Kidney (tissue), 14 donors: ENCODE results near the gene CETN2. TPM values are rescaled to one million over a fixed set of nuclear protein-coding genes. Genes with fewer than 3 reads are reported as not detected.

ENCODE experiments used
- DNase-seq, 5 donors: peaks; one replicate each; pipeline ENCODE4 v3.0.0-alpha.2; 2013 to 2020
- FAIRE-seq: peaks from 2 replicates; lab custom pipeline; 2012; peaks lifted over from hg19 to GRCh38; lab: Jason Lieb, UNC
- H3K27ac ChIP-seq, 2 donors: one replicate each; pipeline ENCODE4 v1.7.0; 2013; ENCODE audit warnings: low read depth in 2 of 2, low read length in 2 of 2, inconsistent platforms in 1 of 2
- H3K27me3 ChIP-seq: one replicate; pipeline ENCODE4 v1.7.1; 2013; ENCODE audit warnings: low read length, inconsistent platforms; ENCODE audit not compliant: control insufficient read depth, insufficient read depth
- H3K36me3 ChIP-seq, 3 donors: one replicate each; pipeline versions ENCODE4 v1.7.0 to v1.7.1; 2013; ENCODE audit warnings: low read length in 3 of 3, control low read depth in 1 of 3, inconsistent platforms in 1 of 3; ENCODE audit not compliant: insufficient read depth in 3 of 3, control insufficient read depth in 2 of 3
- H3K4me1 ChIP-seq, 3 donors: one replicate each; pipeline versions ENCODE4 v1.7.0 to v1.7.1; 2013; ENCODE audit warnings: low read length in 3 of 3, inconsistent platforms in 1 of 3, low read depth in 1 of 3; ENCODE audit not compliant: control insufficient read depth in 2 of 3, insufficient read depth in 2 of 3
- H3K4me3 ChIP-seq, 3 donors: one replicate each; pipeline versions ENCODE4 v1.7.0 to v1.8.1; 2013; ENCODE audit warnings: low read length in 3 of 3, control low read depth in 1 of 3, inconsistent platforms in 1 of 3
- H3K9ac ChIP-seq, 3 donors: one replicate each; pipeline versions ENCODE4 v1.7.0 to v1.7.1; 2013; ENCODE audit warnings: low read length in 3 of 3, control low read depth in 1 of 3, inconsistent platforms in 1 of 3
- H3K9me3 ChIP-seq, 3 donors: one replicate each; pipeline versions ENCODE4 v1.7.0 to v1.7.1; 2013; ENCODE audit warnings: low read length in 3 of 3, control low read depth in 1 of 3, inconsistent platforms in 1 of 3; ENCODE audit not compliant: control insufficient read depth in 2 of 3, insufficient read depth in 1 of 3
- intact Hi-C: fragments of 100-400 bp; cut with DNase I; formaldehyde crosslinking; loops from one replicate; pipeline ENCODE4 v1.11.1; 2022
- polyA plus RNA-seq: library from polyadenylated mRNA; stranded (reverse); fragments of 350-450 nt; fragmentation: Illumina TruSeq; extraction: RNeasy Lipid Tissue Mini Kit (QIAGEN cat#74804); gene quantifications from one replicate; pipeline ENCODE4 v1.2.3, GENCODE V29; 2014; ENCODE audit warnings: low read depth, low replicate concordance; ENCODE audit not compliant: insufficient read depth
- total RNA-seq: library from RNA; stranded (reverse); fragmentation: NEBNext Ultra II Directional; extraction: Animal tissue kit (Norgen Biotek cat#: 25700); gene quantifications from one replicate; pipeline ENCODE4 v1.2.1, GENCODE V29; 2021
- TF ChIP-seq, protein P1 (sequence below): IDR thresholded peaks from 3 replicates; pipeline ENCODE4 v1.5.1; 2012; ENCODE audit warnings: mild to moderate bottlenecking, moderate library complexity, borderline replicate concordance; ENCODE audit not compliant: insufficient read depth; ENCODE audit errors: extremely low read depth
- donor health status: control.
- donor health status: control.
- donor health status: control.
- donor health status: control.
- donor health status: control.
- donor health status: DM: yes; HTN: yes; CAD: no.
- donor health status: Normal renal cell carcinoma (clear cell type).

CETN2 gene
- total and polyA plus RNA-seq, 2 donors from 2014 or later, result 66.4 to 121 TPM

DNA sequence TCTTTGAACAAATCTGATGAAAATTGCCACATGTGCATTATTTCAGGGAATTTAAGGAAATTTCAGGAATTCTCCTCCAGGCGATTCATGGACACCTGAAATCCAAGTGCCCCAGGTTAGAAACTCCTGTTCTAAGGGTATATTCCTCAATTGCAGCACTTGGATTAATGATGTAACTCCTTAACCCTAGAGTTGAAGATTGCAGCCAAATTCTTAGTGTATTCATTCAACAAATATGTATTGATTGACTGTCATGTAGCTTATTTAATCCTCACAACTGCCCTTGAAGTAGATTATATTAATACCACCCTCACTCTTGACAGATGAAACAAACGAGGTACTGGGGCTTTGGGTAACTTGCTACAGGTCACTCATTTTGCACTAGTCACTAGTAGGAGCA is 11.3 kb downstream of the CETN2 start:
- intact Hi-C loops, result no loop called here
- no peaks in the 10 kb centered on the region for H3K27me3 ChIP-seq
- no peak overlapping the region for H3K4me3 ChIP-seq
- no peaks in the 10 kb centered on the region for H3K9me3 ChIP-seq
- TF ChIP-seq, protein P1, sequence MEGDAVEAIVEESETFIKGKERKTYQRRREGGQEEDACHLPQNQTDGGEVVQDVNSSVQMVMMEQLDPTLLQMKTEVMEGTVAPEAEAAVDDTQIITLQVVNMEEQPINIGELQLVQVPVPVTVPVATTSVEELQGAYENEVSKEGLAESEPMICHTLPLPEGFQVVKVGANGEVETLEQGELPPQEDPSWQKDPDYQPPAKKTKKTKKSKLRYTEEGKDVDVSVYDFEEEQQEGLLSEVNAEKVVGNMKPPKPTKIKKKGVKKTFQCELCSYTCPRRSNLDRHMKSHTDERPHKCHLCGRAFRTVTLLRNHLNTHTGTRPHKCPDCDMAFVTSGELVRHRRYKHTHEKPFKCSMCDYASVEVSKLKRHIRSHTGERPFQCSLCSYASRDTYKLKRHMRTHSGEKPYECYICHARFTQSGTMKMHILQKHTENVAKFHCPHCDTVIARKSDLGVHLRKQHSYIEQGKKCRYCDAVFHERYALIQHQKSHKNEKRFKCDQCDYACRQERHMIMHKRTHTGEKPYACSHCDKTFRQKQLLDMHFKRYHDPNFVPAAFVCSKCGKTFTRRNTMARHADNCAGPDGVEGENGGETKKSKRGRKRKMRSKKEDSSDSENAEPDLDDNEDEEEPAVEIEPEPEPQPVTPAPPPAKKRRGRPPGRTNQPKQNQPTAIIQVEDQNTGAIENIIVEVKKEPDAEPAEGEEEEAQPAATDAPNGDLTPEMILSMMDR, result no peak
- no peak for DNase-seq
- H3K36me3 ChIP-seq, result no peaks in the 10 kb centered on the region
- no peak overlapping the region for H3K9ac ChIP-seq
- FAIRE-seq, result no peak
- H3K4me1 ChIP-seq, result no peaks in the 10 kb centered on the region
- no peak overlapping the region for H3K27ac ChIP-seq

GRCh38 chrX:152818356-152818755 is 12.2 kb downstream of the CETN2 start:
- TF ChIP-seq, protein P1, result no peak
- DNase-seq, result no peak
- H3K4me3 ChIP-seq, result no peak overlapping the region
- H3K9me3 ChIP-seq, result no peaks in the 10 kb centered on the region
- H3K4me1 ChIP-seq, result no peaks in the 10 kb centered on the region
- H3K36me3 ChIP-seq, result no peaks in the 10 kb centered on the region
- no peaks in the 10 kb centered on the region for H3K27me3 ChIP-seq
- H3K9ac ChIP-seq, result no peak overlapping the region
- no peak overlapping the region for H3K27ac ChIP-seq
- FAIRE-seq, result no peak
- intact Hi-C loops, result no loop called here

DNA sequence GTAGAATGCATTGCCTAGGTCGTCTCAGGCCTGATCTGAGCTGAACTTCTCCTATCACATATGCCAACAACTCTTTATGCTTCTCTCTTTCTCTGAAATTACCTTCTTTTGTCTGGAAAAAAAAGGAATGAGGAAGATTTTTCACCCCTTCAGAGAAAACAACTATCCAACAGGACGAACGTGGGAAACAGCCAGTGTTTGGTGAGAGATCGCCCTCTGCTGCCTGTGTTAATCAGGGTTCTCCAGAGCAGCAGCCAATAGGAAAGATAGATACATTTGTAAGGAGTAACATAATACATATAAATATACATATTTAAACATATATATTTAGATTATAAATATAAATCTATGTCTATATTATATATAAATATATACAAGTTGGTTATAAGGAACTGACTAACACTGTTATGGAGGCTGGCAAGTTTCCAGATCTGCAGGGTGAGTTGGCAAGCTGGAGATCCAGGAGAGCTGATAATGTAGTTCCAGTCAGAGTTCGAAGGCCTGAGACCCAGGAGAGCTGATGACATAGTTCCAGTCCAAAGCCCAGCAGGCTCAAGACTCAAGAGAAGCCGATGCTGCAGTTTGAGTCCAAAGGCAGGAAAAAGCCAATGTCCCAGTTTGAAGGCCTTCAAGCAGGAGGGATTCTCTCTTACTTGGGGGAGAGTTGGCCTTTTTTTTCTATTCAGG is 13.3 kb downstream of the CETN2 start:
- DNase-seq, result peak in 2 of 5 donors; percentile 41 to 55
- peak; percentile 85 for FAIRE-seq
- TF ChIP-seq, protein P1, result peak; percentile 35

DNA sequence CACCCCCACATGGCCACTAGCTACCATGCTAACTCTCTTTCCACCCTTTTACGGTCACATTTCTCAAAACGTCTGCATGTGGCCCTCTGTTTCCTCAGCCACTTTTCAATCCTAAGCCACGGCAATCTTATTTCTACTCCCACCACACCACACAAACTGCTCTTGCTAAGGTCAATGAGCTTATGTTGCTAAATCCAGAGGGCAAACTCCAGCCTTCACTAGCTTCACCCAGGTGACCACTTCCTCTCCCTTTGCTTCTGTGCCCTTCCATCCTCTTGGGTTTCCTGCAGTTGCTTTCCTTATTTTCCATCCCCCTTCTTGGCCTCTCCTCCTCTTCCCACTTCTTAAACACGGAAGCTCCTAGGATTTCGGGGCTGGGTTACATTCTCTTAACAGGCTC is 16.5 kb downstream of the CETN2 start:
- Histone ChIP-seq H3K27me3 (no peaks in the 10 kb centered on the region), H3K9me3 (no peaks in the 10 kb centered on the region), H3K36me3 (no peaks in the 10 kb centered on the region), H3K27ac (no peak overlapping the region), H3K4me3 (no peak overlapping the region), H3K9ac (no peak overlapping the region), H3K4me1 (no peaks in the 10 kb centered on the region)
- no peak for FAIRE-seq
- intact Hi-C loops, result no loop called here
- TF ChIP-seq, protein P1, result no peak
- peak in 1 of 5 donors; percentile 14 for DNase-seq

More for the DNA sequence above, 13.3 kb downstream of the CETN2 start:
- Histone ChIP-seq H3K4me1 (no peaks in the 10 kb centered on the region), H3K4me3 (no peak overlapping the region), H3K36me3 (no peaks in the 10 kb centered on the region), H3K27ac (no peak overlapping the region), H3K9ac (no peak overlapping the region), H3K27me3 (no peaks in the 10 kb centered on the region), H3K9me3 (no peaks in the 10 kb centered on the region)
- intact Hi-C loops, result no loop called here
